GM18519 (cell line): ENCODE measurements around the gene COA7.
"Not testable (repeated sequence)": the region's sequence is repeated elsewhere in the genome, so short reads cannot be mapped to it uniquely, and the experiment has no call there.

Experiments
- ATAC-seq: cut with Tn5 transposase; IDR thresholded peaks from one replicate; pipeline ENCODE4 v1.9.1; 2021; ENCODE audit warnings: mild to moderate bottlenecking, moderate library complexity; ENCODE audit not compliant: unreplicated experiment, low FRiP score

Gene COA7

DNA sequence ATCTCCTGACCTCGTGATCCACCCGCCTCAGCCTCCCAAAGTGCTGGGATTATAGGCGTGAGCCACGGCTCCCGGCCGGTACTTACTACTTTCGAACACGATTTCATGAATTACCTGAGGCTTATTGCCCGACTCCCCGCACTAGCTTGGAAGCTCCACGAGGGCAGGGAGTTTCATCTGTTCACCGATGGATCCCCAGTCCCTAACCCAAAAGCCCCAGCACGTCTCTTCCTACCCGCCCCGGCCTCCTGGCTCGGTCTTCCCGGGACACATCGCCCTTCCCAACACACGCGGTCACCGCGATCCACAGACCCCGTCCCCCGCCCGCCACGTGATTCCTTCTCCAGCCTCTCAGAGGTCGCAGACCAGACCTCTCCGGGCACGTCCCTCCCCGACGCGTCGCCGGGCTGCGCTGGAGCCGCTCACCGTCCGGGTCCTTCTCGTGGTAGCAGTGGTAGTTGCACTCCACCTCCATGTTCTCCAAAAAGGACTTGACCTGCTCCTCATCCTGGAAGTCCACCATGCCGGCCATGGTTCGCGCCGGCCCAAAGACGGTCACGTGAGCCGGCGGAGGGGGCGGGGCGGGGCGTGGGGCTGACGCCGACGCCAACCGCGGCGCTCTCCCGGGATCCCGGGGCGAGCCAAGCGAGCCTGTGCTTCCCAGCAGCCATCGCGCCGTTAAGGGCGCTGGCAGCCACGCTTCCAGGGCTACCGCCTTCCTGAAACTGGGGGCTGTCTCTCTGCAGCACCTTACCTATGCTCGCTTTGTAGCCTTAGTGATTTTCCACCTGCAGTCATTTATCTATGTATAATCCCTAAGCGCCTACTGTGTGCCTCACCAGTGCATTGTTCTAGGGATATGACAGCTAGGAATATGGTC is at the start of gene COA7:
Gene COA7, minus strand, starts transcription at position 553 of the 880 bp plus-strand sequence. Its CDS starts 21 bp downstream, at position 532.
- peak; percentile 45 for ATAC-seq

DNA sequence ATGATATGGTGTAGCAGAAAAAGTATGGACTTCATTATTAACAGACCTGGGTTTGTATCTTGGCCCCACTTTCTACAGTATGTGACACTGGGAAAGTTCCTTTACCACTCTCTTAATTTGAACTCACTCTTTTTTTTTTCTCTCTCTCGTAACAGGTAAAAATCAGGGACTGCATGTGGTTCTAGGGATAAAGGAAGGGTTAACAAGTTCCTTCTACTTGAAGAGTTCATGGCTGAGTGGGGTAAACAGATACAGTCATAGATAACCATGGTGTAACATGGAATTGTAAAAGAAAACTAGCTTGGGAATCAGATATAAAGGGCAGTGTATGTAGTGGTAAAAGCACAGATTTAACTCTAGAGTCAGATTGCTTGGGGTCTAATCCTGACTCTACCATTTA is 49.3 kb upstream of the COA7 start:
- ATAC-seq: no peak

DNA sequence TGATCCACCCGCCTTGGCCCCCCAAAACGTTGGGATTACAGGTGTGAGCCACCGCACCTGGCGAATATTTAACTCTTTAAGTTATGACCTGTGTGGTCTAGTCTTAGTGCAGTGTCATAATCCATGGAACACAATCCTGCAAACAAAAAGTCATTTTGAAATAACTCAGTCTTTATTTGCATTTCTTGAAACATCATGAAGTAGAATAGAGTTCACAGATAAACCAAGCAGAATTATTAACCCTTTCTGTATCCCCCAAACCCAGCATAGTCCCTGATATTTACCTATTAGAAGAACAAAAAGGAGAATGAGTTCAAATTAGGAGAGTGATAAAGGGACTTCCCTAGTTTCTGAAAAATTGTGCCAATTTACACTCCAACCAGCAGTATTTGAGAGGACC is 48.0 kb upstream of the COA7 start:
- no peak for ATAC-seq

DNA sequence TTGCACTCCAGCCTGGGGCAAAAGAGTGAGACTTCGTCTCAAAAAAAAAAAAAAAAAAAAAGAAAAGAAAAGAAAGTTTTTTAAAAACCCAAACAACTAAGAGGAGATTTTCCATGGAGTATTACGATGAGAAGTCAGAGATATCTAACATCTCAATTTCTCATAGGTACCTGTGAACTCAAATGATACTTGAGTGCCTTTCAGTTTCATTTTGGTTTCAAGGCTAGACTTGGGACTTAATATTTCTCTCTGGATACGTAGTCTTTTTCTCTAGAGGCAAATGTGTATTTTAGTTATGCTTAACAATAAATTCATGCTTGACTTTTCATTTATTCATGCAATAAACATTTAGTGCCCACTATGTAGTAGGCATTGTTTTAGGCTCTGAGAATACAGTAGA is 43.1 kb upstream of the COA7 start:
- no peak for ATAC-seq

GRCh38 chr1:52739699-52740467 is 41.7 kb upstream of the COA7 start:
- no peak for ATAC-seq

GRCh38 chr1:52738893-52739292 is 40.7 kb upstream of the COA7 start:
- no peak for ATAC-seq

GRCh38 chr1:52738148-52738547 is 40.0 kb upstream of the COA7 start:
- no peak for ATAC-seq

DNA sequence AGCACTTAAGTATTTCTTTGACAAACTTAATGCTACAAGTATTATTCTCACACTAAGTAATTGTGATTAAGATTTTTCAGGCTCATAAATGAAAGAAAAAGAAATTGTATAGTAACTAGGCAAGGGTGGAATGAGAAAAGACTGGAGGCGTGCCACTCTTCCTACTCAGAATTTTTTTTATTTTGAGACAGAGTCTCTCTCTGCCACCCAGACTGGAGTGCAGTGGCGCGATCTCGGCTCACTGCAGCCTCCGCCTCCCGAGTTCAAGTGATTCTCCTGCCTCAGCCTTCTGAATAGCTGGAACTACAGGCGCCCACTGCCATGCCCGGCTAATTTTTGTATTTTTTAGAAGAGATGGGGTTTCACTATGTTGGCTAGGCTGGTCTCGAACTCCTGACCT is 37.2 kb upstream of the COA7 start:
- not testable (repeated sequence) for ATAC-seq

DNA sequence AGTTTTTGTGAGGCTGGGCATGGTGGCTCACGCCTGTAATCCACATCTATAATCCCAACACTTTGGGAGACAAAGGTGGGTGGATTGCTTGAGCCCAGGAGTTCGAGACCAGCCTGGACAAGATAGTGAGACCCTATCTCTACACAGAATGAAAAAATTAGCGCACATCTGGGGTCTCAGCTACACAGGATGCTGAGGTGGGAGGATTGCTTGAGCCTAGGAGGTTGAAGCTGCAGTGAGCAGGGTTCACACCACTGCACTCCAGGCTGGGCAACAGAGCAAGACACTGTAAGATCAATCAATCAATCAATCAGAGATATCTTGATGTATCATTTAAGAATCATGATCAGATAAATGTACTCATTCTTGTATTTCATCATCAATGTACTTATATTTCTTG is 35.2 kb upstream of the COA7 start:
- no peak for ATAC-seq

GRCh38 chr1:52727956-52728656 is 30.0 kb upstream of the COA7 start:
- ATAC-seq: no peak

DNA sequence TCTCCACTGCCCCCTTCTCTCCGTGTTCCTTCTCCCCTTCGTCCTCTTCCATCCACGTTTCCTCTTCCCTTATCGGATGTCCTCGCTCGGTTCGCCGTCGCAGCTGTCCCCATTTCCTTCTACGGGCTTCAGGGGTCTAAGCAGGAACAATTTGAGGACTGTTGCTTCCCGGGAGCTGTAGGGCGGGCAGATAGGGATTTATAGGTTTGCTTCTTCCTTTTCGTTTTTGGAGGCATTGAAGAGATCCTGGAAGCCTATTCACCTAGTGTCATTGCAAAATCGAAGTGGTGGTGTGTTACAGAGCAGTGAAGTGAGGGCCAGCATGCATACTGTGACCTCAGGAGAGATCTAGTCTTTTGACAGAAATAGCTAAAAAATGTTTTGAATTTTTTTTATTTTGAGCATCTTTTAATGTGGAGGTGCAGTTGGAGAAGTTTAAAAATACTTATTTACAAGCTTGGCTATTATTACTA is 29.0 kb upstream of the COA7 start:
- no peak for ATAC-seq

DNA sequence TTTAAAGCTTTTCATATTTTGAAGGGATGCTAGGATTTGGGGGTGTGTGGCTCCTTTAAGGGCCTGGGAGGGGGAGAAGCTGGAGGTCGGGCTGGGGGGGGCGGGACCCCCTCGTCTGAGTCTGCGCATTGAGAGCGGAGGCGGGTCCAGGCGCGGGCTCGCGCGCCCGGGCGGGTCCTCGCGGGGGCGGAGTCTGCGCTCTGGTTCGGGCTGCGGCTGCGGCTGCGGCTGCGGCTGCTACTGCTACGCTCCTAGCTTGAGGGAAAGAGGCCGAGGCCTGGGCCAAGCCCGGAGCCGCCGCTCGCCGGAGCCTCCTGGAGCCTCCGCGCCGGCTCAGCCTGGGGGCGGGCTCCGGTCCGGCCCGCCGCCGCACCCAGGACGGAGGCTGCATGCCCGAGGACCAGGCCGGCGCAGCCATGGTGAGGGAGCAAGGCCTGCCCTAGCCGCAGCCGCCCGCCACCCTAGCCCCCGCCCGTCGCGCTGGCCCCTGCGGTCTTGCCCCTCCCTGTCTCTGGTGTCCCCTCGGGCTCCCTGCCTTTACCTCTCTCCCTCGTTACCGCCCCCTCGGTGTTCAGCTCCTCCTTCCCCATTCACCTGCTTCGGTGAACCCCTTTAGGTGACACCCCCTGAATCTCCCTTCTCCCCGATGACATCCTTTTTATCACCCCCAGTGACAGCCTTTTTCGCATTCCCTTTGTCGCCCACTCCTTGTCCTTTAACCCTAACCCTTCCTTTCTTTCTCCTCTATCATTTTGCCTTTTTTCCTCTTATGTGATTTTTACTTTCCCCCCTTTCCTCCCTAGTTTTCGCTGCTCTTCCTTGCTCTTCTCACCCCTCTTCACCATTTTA is 28.3 kb upstream of the COA7 start, which contains the start of gene ZYG11B:
Gene ZYG11B, plus strand, starts transcription at position 189 of the 849 bp plus-strand sequence. Its CDS starts 201 bp downstream, at position 390.
- peak; percentile 90 for ATAC-seq

- no peak for ATAC-seq
Measured at GRCh38 chr1:52725903-52726264, 27.7 kb upstream of the COA7 start.

- no peak for ATAC-seq
Measured at GRCh38 chr1:52723260-52723659, 25.1 kb upstream of the COA7 start.

GRCh38 chr1:52715296-52715695 is 17.1 kb upstream of the COA7 start:
- ATAC-seq: not testable (repeated sequence)

DNA sequence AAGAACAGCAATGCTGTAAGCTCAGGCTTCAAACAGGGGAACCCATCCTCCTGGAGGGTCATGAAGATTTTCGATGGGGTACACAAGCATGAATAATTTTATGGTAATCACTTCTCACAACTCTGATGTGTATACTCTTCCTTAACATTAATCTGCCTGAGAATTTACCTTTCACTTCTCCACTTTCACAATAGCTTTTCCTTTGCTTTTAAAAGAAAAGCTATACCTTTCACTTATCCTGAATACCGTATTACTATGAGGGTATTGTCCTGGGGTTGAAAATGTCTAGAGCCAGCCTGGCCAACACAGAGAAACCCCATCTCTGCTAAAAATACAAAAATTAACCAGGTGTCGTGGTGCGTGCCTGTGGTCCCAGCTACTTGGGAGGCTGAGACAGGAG is 15.4 kb upstream of the COA7 start:
- ATAC-seq: no peak

- ATAC-seq: no peak
Measured at GRCh38 chr1:52709016-52709415, 10.9 kb upstream of the COA7 start.

DNA sequence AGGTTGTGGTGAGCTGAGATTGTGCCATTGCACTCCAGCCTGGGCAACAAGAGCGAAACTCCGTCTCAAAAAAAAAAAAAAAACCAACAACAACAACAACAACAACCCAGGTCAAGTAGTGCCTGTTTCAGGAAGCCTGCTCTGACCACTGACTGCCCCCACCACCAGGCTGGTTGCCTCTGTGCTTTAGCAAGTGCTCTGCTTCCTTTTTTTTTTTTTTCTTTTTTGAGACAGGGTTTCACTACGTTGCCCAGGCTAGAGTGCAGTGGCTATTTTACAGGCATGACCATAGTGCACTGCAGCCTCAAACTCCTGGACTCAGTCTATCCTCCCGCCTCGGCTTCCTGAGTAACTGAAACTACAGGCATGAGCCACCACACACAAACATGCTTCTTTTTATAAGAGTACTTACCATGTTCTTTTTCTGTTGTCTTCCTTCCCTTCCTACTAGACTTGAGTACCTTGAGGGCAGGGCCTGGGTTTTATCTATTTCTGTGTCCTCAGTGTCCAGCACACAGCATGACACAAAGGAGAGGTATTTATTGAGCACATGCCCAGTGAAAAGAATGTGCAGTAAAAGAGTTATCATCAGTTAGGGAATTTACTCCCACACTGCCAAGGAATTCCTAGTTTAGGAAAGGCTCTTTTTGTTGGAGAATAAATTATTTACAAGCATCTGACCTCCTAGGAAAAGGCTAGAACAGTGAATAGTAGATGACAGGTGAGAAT is 9.9 kb upstream of the COA7 start:
- ATAC-seq: no peak
